Chondrocyte (in vitro differentiated cells): ENCODE measurements around the gene RPH3AL. TPM values are rescaled to one million over a fixed set of nuclear protein-coding genes. Genes with fewer than 3 reads are reported as not detected.

Source experiments
- DNase-seq: peaks from one replicate; pipeline ENCODE4 v3.0.0; 2021; ENCODE audit warnings: mixed read lengths, low spot score
- H3K27ac Mint-ChIP-seq: one replicate; pipeline ENCODE4 v1.8.0; 2021; ENCODE audit warnings: mild to moderate bottlenecking, moderate library complexity, mixed read lengths; ENCODE audit not compliant: unreplicated experiment
- H3K27me3 Mint-ChIP-seq: 2 replicates; pipeline ENCODE4 v1.8.0; 2021; ENCODE audit warnings: low read depth, mixed read lengths
- H3K36me3 Mint-ChIP-seq: 2 replicates; pipeline ENCODE4 v1.8.0; 2021; ENCODE audit warnings: low read depth, mixed read lengths
- H3K4me1 Mint-ChIP-seq: 2 replicates; pipeline ENCODE4 v1.8.0; 2021; ENCODE audit warnings: low read depth, mild to moderate bottlenecking, mixed read lengths
- H3K4me3 Mint-ChIP-seq: one replicate; pipeline ENCODE4 v1.8.0; 2021; ENCODE audit warnings: mild to moderate bottlenecking, moderate library complexity, mixed read lengths; ENCODE audit not compliant: unreplicated experiment
- H3K9me3 Mint-ChIP-seq: 2 replicates; pipeline ENCODE4 v1.8.0; 2021; ENCODE audit warnings: low read depth, mixed read lengths
- CTCF ChIP-seq: fragments of 200-600 bp; sonication (generic); IDR thresholded peaks from 2 replicates; pipeline ENCODE4 v1.5.0; 2021; ENCODE audit warnings: antibody characterized with exemption, mild to moderate bottlenecking, moderate library complexity
- total RNA-seq: library from RNA; stranded (reverse); gene quantifications from 3 replicates; pipeline ENCODE4 v1.2.1, GENCODE V29; 2021

The RPH3AL gene
- total RNA-seq, 1 donor from 2014 or later: 4.1 TPM

GRCh38 chr17:260944-261343, 91.7 kb downstream of the RPH3AL start:
- no peak for DNase-seq
- no peak overlapping the region for H3K27ac Mint-ChIP-seq
- H3K36me3 Mint-ChIP-seq: peaks cover 15% of the 10 kb centered on the region
- TF ChIP-seq CTCF: no peak
- H3K27me3 Mint-ChIP-seq: peaks cover 13% of the 10 kb centered on the region
- peaks cover 12% of the 10 kb centered on the region for H3K9me3 Mint-ChIP-seq
- no peak overlapping the region for H3K4me3 Mint-ChIP-seq
- no peaks in the 10 kb centered on the region for H3K4me1 Mint-ChIP-seq

- Mint-ChIP-seq H3K9me3 (peaks cover 12% of the 10 kb centered on the region), H3K27me3 (peaks cover 13% of the 10 kb centered on the region), H3K27ac (no peak overlapping the region), H3K36me3 (peaks cover 15% of the 10 kb centered on the region), H3K4me3 (no peak overlapping the region), H3K4me1 (no peaks in the 10 kb centered on the region)
- no peak for TF ChIP-seq CTCF
- DNase-seq: peak; percentile 59
Observed at GRCh38 chr17:260031-260791, 92.4 kb downstream of the RPH3AL start.

GRCh38 chr17:259341-259976, 93.1 kb downstream of the RPH3AL start:
- peaks cover 15% of the 10 kb centered on the region for H3K36me3 Mint-ChIP-seq
- H3K4me1 Mint-ChIP-seq: no peaks in the 10 kb centered on the region
- H3K4me3 Mint-ChIP-seq: no peak overlapping the region
- no peak for TF ChIP-seq CTCF
- no peak overlapping the region for H3K27ac Mint-ChIP-seq
- peaks cover 13% of the 10 kb centered on the region for H3K27me3 Mint-ChIP-seq
- DNase-seq: peak; percentile 46
- H3K9me3 Mint-ChIP-seq: peaks cover 12% of the 10 kb centered on the region

GRCh38 chr17:258906-259305, 93.7 kb downstream of the RPH3AL start:
- Mint-ChIP-seq H3K4me1 (no peaks in the 10 kb centered on the region), H3K4me3 (no peak overlapping the region), H3K36me3 (peaks cover 15% of the 10 kb centered on the region), H3K27ac (no peak overlapping the region), H3K9me3 (peaks cover 12% of the 10 kb centered on the region), H3K27me3 (peaks cover 13% of the 10 kb centered on the region)
- no peak for TF ChIP-seq CTCF
- peak; percentile 39 for DNase-seq

- Mint-ChIP-seq H3K4me1 (no peaks in the 10 kb centered on the region), H3K27ac (no peak overlapping the region), H3K27me3 (peaks cover 13% of the 10 kb centered on the region), H3K9me3 (peaks cover 12% of the 10 kb centered on the region), H3K36me3 (peaks cover 12% of the 10 kb centered on the region), H3K4me3 (no peak overlapping the region)
- peak; percentile 56 for DNase-seq
- TF ChIP-seq CTCF: no peak
Observed at GRCh38 chr17:258045-258734, 94.4 kb downstream of the RPH3AL start.
